ENCODE results near the gene UTP18.
A peak's percentile ranks its signal among the peaks of the same experiment; 100 is the strongest.
"Not testable (repeated sequence)": the region's sequence is repeated elsewhere in the genome, so short reads cannot be mapped to it uniquely, and the experiment has no call there.

The UTP18 gene

DNA sequence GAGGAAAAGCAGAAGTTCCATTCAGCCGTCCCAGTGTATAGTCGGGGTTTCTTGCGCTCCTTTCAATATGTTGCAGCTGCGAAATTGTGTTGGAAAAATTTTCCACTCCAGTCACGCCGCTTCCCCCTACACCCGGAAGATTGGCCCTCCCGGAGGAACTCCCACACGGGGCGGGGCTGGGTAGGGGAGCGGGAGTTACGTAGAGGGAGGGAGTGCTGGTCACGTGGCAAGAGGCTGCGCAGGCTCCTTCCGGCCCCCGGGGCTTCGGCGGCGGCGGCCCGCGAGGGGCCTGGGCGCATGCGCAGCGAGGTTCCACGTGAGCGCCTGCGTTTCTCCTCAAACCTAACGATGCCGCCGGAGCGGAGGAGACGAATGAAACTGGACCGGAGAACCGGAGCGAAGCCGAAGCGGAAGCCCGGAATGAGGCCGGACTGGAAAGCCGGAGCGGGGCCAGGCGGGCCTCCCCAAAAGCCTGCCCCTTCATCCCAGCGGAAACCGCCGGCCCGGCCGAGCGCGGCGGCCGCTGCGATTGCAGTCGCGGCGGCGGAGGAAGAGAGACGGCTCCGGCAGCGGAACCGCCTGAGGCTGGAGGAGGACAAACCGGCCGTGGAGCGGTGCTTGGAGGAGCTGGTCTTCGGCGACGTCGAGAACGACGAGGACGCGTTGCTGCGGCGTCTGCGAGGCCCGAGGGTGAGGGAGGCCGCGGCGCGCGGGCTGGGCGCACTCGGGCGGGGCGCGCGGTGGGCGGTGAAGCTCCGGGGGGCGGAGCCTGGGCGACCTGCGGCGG, at the start of gene UTP18:
TSS of gene UTP18 (plus strand) at position 310 of the 787 bp plus-strand sequence. CDS start at position 349, 39 bp downstream.
- Histone ChIP-seq H3K4me3 (ENCODE audit: low read length) (peak within 1 kb of the TSS; percentile 97), H3K9ac (ENCODE audit: low read length) (peak within 1 kb of the TSS; percentile 97), H3K36me3 (ENCODE audit: control insufficient read depth, low read depth, low read length) (peaks cover 44% of the 10 kb centered on the region), H3K27me3 (ENCODE audit: control insufficient read depth, insufficient read depth, low read length) (no peaks in the 10 kb centered on the region), H3K9me3 (ENCODE audit: control insufficient read depth, low read depth, low read length) (no peaks in the 10 kb centered on the region), H3K4me1 (ENCODE audit: control insufficient read depth, low read depth, low read length) (peaks cover 14% of the 10 kb centered on the region), H3K27ac (ENCODE audit: low read length) (peak within 1 kb of the TSS; percentile 100)

- Histone ChIP-seq H3K9ac (ENCODE audit: low read length) (no peak overlapping the region), H3K4me3 (ENCODE audit: low read length) (no peak overlapping the region), H3K4me1 (ENCODE audit: control insufficient read depth, low read depth, low read length) (no peaks in the 10 kb centered on the region), H3K27me3 (ENCODE audit: control insufficient read depth, insufficient read depth, low read length) (no peaks in the 10 kb centered on the region), H3K27ac (ENCODE audit: low read length) (no peak overlapping the region), H3K9me3 (ENCODE audit: control insufficient read depth, low read depth, low read length) (no peaks in the 10 kb centered on the region), H3K36me3 (ENCODE audit: control insufficient read depth, low read depth, low read length) (peaks cover 75% of the 10 kb centered on the region)
These were observed 45.4 kb upstream of the UTP18 start for GRCh38 chr17:51214920-51215319.

DNA sequence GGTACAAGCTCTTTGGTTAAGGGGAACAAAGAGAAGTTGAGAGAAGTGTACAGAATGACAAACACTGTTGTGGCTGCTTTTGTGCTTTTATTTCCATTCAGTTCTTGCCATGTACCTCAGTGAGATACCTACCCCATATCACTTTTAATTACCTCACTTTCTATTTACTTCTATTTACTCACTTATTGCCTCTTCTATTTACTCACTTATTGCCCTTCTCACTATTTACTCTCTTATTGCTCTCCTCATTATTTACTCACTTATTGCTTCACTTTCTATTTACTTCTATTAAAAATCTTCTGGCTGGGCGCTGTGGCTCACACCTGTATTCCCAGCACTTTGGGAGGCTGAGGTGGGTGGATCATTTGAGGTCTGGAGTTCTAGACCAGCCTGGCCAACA, 42.4 kb upstream of the UTP18 start:
- Histone ChIP-seq H3K4me1 (ENCODE audit: control insufficient read depth, low read depth, low read length) (no peaks in the 10 kb centered on the region), H3K27ac (ENCODE audit: low read length) (no peak overlapping the region), H3K9me3 (ENCODE audit: control insufficient read depth, low read depth, low read length) (no peaks in the 10 kb centered on the region), H3K9ac (ENCODE audit: low read length) (no peak overlapping the region), H3K36me3 (ENCODE audit: control insufficient read depth, low read depth, low read length) (peaks cover 86% of the 10 kb centered on the region), H3K4me3 (ENCODE audit: low read length) (no peak overlapping the region), H3K27me3 (ENCODE audit: control insufficient read depth, insufficient read depth, low read length) (no peaks in the 10 kb centered on the region)

- Histone ChIP-seq H3K27me3 (ENCODE audit: control insufficient read depth, insufficient read depth, low read length) (no peaks in the 10 kb centered on the region), H3K9me3 (ENCODE audit: control insufficient read depth, low read depth, low read length) (no peaks in the 10 kb centered on the region), H3K4me3 (ENCODE audit: low read length) (no peak overlapping the region), H3K9ac (ENCODE audit: low read length) (no peak overlapping the region), H3K36me3 (ENCODE audit: control insufficient read depth, low read depth, low read length) (peaks cover 74% of the 10 kb centered on the region), H3K4me1 (ENCODE audit: control insufficient read depth, low read depth, low read length) (no peaks in the 10 kb centered on the region), H3K27ac (ENCODE audit: low read length) (no peak overlapping the region)
These were observed 39.0 kb upstream of the UTP18 start for GRCh38 chr17:51221322-51221721.

GRCh38 chr17:51224402-51225262, 35.7 kb upstream of the UTP18 start:
- Histone ChIP-seq H3K4me1 (ENCODE audit: control insufficient read depth, low read depth, low read length) (no peaks in the 10 kb centered on the region), H3K9ac (ENCODE audit: low read length) (no peak overlapping the region), H3K9me3 (ENCODE audit: control insufficient read depth, low read depth, low read length) (no peaks in the 10 kb centered on the region), H3K27ac (ENCODE audit: low read length) (no peak overlapping the region), H3K4me3 (ENCODE audit: low read length) (no peak overlapping the region), H3K27me3 (ENCODE audit: control insufficient read depth, insufficient read depth, low read length) (no peaks in the 10 kb centered on the region), H3K36me3 (ENCODE audit: control insufficient read depth, low read depth, low read length) (peaks cover 43% of the 10 kb centered on the region)

GRCh38 chr17:51225523-51225922, 34.8 kb upstream of the UTP18 start:
- not testable (repeated sequence) for H3K9me3 ChIP-seq (ENCODE audit: control insufficient read depth, low read depth, low read length); H3K9ac ChIP-seq (ENCODE audit: low read length); H3K4me3 ChIP-seq (ENCODE audit: low read length); H3K4me1 ChIP-seq (ENCODE audit: control insufficient read depth, low read depth, low read length); H3K27me3 ChIP-seq (ENCODE audit: control insufficient read depth, insufficient read depth, low read length); H3K27ac ChIP-seq (ENCODE audit: low read length)
- H3K36me3 ChIP-seq (ENCODE audit: control insufficient read depth, low read depth, low read length) = peaks cover 35% of the 10 kb centered on the region

GRCh38 chr17:51228161-51228560, 32.2 kb upstream of the UTP18 start:
- no peaks in the 10 kb centered on the region for H3K9me3 ChIP-seq (ENCODE audit: control insufficient read depth, low read depth, low read length)
- H3K9ac ChIP-seq (ENCODE audit: low read length) = no peak overlapping the region
- no peaks in the 10 kb centered on the region for H3K27me3 ChIP-seq (ENCODE audit: control insufficient read depth, insufficient read depth, low read length)
- H3K36me3 ChIP-seq (ENCODE audit: control insufficient read depth, low read depth, low read length) = peaks cover 19% of the 10 kb centered on the region
- H3K27ac ChIP-seq (ENCODE audit: low read length) = no peak overlapping the region
- H3K4me1 ChIP-seq (ENCODE audit: control insufficient read depth, low read depth, low read length) = no peaks in the 10 kb centered on the region
- H3K4me3 ChIP-seq (ENCODE audit: low read length) = no peak overlapping the region

DNA sequence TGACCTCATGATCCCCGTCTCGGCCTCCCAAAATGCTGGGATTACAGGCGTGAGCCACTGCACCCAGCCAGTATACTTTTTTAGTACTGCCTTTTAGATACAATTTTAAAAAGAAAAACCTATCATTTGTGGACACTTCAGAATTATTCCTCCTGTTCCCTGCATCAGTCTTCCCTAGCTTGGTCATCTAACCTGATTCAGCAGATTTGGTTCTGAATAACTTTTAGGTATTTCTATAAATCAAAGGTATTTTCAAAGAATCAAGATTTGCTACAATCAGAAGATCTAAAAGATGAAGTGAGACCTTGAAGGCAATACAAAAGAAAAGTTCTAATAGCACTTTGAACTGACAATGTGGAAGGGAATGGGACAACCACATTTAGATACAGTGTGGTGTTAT, 30.5 kb upstream of the UTP18 start:
- no peak overlapping the region for H3K4me3 ChIP-seq (ENCODE audit: low read length)
- no peaks in the 10 kb centered on the region for H3K4me1 ChIP-seq (ENCODE audit: control insufficient read depth, low read depth, low read length)
- H3K27ac ChIP-seq (ENCODE audit: low read length) = no peak overlapping the region
- H3K36me3 ChIP-seq (ENCODE audit: control insufficient read depth, low read depth, low read length) = peaks cover 2% of the 10 kb centered on the region
- H3K27me3 ChIP-seq (ENCODE audit: control insufficient read depth, insufficient read depth, low read length) = no peaks in the 10 kb centered on the region
- no peaks in the 10 kb centered on the region for H3K9me3 ChIP-seq (ENCODE audit: control insufficient read depth, low read depth, low read length)
- no peak overlapping the region for H3K9ac ChIP-seq (ENCODE audit: low read length)

DNA sequence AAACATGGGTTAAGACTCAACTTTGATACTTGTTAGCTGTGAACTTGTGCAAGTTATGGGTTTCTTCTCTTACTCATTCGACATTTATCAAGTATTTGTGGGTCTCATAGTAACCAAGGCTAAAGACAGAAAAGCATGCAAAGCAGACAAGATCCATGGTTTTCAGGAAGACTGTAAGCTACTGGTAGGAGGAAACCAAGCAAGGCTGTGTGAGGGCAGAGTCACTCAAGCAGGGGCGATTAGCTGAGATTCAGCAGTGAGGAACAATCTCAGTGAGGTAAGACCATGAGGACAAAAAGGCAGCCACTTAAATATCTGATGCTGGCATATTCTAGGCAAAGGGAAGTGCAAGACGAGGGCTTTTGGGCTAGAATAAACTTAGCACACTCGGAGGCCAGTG, 30.0 kb upstream of the UTP18 start:
- Histone ChIP-seq H3K4me1 (ENCODE audit: control insufficient read depth, low read depth, low read length) (no peaks in the 10 kb centered on the region), H3K27me3 (ENCODE audit: control insufficient read depth, insufficient read depth, low read length) (no peaks in the 10 kb centered on the region), H3K4me3 (ENCODE audit: low read length) (no peak overlapping the region), H3K9me3 (ENCODE audit: control insufficient read depth, low read depth, low read length) (no peaks in the 10 kb centered on the region), H3K36me3 (ENCODE audit: control insufficient read depth, low read depth, low read length) (no peaks in the 10 kb centered on the region), H3K27ac (ENCODE audit: low read length) (no peak overlapping the region), H3K9ac (ENCODE audit: low read length) (no peak overlapping the region)

GRCh38 chr17:51231999-51232398, 28.3 kb upstream of the UTP18 start:
- H3K9ac ChIP-seq (ENCODE audit: low read length) = no peak overlapping the region
- H3K27me3 ChIP-seq (ENCODE audit: control insufficient read depth, insufficient read depth, low read length) = no peaks in the 10 kb centered on the region
- no peaks in the 10 kb centered on the region for H3K9me3 ChIP-seq (ENCODE audit: control insufficient read depth, low read depth, low read length)
- H3K36me3 ChIP-seq (ENCODE audit: control insufficient read depth, low read depth, low read length) = no peaks in the 10 kb centered on the region
- no peak overlapping the region for H3K27ac ChIP-seq (ENCODE audit: low read length)
- no peaks in the 10 kb centered on the region for H3K4me1 ChIP-seq (ENCODE audit: control insufficient read depth, low read depth, low read length)
- no peak overlapping the region for H3K4me3 ChIP-seq (ENCODE audit: low read length)

DNA sequence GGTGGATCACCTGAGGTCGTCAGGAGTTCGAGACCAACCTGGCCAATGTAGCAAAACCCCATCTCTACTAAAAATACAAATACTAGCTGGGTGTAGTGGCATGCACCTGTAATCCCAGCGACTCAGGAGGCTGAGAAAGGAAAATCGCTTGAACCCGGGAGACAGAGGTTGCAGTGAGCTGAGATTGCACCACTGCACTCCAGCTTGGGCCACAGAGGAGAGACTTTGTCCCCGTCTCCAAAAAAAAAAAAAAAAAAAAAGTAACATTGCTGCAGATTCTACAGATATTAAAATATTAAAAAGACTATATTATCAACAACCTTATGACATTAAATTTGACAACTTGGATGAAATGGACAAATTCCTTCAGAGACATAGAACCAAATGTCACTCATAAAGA, 26.2 kb upstream of the UTP18 start:
- Histone ChIP-seq H3K9ac (ENCODE audit: low read length) (no peak overlapping the region), H3K36me3 (ENCODE audit: control insufficient read depth, low read depth, low read length) (no peaks in the 10 kb centered on the region), H3K27me3 (ENCODE audit: control insufficient read depth, insufficient read depth, low read length) (no peaks in the 10 kb centered on the region), H3K9me3 (ENCODE audit: control insufficient read depth, low read depth, low read length) (no peaks in the 10 kb centered on the region), H3K4me1 (ENCODE audit: control insufficient read depth, low read depth, low read length) (no peaks in the 10 kb centered on the region), H3K4me3 (ENCODE audit: low read length) (no peak overlapping the region), H3K27ac (ENCODE audit: low read length) (no peak overlapping the region)

Data from iPS-18a (cell line).